ENCODE results near the gene DDA1. TPM values are rescaled to one million over a fixed set of nuclear protein-coding genes. Genes with fewer than 3 reads are reported as not detected.

The DDA1 gene
- total RNA-seq, 1 experiment from 2014 or later, result 42.8 TPM

GRCh38 chr19:17337675-17338432, 28.5 kb downstream of the DDA1 start:
- ChIA-PET POLR2A (interaction anchor here (0.6 to 1.0 kb wide), 2 partner anchors 32 to 1450 kb away, joined by 3 to 10 read pairs; partner anchors contain the start of gene MRPL34), CTCF (interaction anchor here (0.5 to 3.0 kb wide), 4 partner anchors 10 to 169 kb away, joined by 3 to 11 read pairs (median 6); no protein-coding TSS in a partner anchor)
- ATAC-seq (no peak), DNase-seq (ENCODE audit: low spot score) (peak; percentile 48)
- H3K4me3 Mint-ChIP-seq, result peak overlapping the region; percentile 99
- H3K9me3 Mint-ChIP-seq, result peaks cover 1% of the 10 kb centered on the region
- peaks cover 42% of the 10 kb centered on the region for H3K4me1 Mint-ChIP-seq
- peaks cover 7% of the 10 kb centered on the region for H3K36me3 Mint-ChIP-seq
- peak overlapping the region; percentile 70; the same call in 1 of the 2 replicates for H3K27ac Mint-ChIP-seq
- H3K27me3 Mint-ChIP-seq (ENCODE audit: low read depth), result peaks cover under 1% of the 10 kb centered on the region; the same call in 1 of the 2 replicates
- TF ChIP-seq, protein P1, sequence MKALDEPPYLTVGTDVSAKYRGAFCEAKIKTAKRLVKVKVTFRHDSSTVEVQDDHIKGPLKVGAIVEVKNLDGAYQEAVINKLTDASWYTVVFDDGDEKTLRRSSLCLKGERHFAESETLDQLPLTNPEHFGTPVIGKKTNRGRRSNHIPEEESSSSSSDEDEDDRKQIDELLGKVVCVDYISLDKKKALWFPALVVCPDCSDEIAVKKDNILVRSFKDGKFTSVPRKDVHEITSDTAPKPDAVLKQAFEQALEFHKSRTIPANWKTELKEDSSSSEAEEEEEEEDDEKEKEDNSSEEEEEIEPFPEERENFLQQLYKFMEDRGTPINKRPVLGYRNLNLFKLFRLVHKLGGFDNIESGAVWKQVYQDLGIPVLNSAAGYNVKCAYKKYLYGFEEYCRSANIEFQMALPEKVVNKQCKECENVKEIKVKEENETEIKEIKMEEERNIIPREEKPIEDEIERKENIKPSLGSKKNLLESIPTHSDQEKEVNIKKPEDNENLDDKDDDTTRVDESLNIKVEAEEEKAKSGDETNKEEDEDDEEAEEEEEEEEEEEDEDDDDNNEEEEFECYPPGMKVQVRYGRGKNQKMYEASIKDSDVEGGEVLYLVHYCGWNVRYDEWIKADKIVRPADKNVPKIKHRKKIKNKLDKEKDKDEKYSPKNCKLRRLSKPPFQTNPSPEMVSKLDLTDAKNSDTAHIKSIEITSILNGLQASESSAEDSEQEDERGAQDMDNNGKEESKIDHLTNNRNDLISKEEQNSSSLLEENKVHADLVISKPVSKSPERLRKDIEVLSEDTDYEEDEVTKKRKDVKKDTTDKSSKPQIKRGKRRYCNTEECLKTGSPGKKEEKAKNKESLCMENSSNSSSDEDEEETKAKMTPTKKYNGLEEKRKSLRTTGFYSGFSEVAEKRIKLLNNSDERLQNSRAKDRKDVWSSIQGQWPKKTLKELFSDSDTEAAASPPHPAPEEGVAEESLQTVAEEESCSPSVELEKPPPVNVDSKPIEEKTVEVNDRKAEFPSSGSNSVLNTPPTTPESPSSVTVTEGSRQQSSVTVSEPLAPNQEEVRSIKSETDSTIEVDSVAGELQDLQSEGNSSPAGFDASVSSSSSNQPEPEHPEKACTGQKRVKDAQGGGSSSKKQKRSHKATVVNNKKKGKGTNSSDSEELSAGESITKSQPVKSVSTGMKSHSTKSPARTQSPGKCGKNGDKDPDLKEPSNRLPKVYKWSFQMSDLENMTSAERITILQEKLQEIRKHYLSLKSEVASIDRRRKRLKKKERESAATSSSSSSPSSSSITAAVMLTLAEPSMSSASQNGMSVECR (CRISPR knock-in tag; IDR thresholded peaks at IDR 0.05; ENCODE audit: borderline replicate concordance), result no peak
- TF ChIP-seq, protein P2, sequence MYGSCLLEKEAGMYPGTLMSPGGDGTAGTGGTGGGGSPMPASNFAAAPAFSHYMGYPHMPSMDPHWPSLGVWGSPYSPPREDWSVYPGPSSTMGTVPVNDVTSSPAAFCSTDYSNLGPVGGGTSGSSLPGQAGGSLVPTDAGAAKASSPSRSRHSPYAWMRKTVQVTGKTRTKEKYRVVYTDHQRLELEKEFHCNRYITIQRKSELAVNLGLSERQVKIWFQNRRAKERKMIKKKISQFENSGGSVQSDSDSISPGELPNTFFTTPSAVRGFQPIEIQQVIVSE (CRISPR knock-in tag; IDR thresholded peaks at IDR 0.05; ENCODE audit: borderline replicate concordance), result no peak
- TF ChIP-seq ZNF317 (CRISPR knock-in tag; IDR thresholded peaks at IDR 0.05; ENCODE audit: borderline replicate concordance, low read depth) (0 out of 2 replicates have a peak, but pooled peaks have one; percentile 30), TCF7 (CRISPR knock-in tag; IDR thresholded peaks at IDR 0.05; ENCODE audit: low read depth) (no peak), ZNF416 (CRISPR knock-in tag; IDR thresholded peaks at IDR 0.05) (no peak), ETV6 (CRISPR knock-in tag; IDR thresholded peaks at IDR 0.05) (no peak), IRF2 (CRISPR knock-in tag; IDR thresholded peaks at IDR 0.05; ENCODE audit: borderline replicate concordance, low read depth) (no peak), FOXP4 (CRISPR knock-in tag; IDR thresholded peaks at IDR 0.05) (no peak), IRF1 (CRISPR knock-in tag; IDR thresholded peaks at IDR 0.05) (no peak), AR (CRISPR knock-in tag; IDR thresholded peaks at IDR 0.05) (no peak)
- TF ChIP-seq, protein P3, sequence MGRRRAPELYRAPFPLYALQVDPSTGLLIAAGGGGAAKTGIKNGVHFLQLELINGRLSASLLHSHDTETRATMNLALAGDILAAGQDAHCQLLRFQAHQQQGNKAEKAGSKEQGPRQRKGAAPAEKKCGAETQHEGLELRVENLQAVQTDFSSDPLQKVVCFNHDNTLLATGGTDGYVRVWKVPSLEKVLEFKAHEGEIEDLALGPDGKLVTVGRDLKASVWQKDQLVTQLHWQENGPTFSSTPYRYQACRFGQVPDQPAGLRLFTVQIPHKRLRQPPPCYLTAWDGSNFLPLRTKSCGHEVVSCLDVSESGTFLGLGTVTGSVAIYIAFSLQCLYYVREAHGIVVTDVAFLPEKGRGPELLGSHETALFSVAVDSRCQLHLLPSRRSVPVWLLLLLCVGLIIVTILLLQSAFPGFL (CRISPR knock-in tag; IDR thresholded peaks at IDR 0.05; ENCODE audit: borderline replicate concordance), result no peak
- TF ChIP-seq, protein P4, sequence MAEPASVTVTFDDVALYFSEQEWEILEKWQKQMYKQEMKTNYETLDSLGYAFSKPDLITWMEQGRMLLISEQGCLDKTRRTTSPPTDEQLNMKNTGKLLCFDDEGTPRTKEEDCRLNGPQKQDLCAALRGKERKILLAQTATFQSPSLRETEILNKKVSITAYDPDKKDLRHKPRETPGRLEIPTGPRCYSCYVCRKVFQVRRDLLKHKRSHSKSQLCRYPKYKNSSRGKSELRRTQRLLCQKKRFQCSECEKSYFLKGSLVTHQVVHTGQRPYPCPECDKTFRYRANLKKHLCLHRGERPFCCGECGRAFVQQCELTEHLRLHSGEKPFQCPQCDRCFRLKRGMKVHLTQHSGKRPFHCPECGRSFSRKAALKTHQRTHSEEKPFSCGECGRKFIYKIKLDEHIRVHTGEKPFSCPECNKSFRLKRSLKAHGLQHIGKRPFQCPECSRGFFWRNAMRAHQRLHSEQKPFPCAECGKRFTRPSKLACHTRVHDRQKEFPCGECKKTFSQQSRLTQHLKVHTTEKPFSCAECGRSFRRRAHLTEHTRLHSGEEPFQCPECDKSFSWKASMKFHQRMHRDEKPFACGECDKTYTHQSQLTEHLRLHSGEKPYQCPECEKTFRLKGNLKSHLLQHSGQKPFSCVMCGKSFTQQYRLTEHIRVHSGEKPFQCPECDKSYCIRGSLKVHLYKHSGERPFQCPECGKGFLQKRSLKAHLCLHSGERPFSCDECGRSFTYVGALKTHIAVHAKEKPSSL (CRISPR knock-in tag; conservative IDR thresholded peaks at IDR 0.05), result no peak
- TF ChIP-seq, protein P5, sequence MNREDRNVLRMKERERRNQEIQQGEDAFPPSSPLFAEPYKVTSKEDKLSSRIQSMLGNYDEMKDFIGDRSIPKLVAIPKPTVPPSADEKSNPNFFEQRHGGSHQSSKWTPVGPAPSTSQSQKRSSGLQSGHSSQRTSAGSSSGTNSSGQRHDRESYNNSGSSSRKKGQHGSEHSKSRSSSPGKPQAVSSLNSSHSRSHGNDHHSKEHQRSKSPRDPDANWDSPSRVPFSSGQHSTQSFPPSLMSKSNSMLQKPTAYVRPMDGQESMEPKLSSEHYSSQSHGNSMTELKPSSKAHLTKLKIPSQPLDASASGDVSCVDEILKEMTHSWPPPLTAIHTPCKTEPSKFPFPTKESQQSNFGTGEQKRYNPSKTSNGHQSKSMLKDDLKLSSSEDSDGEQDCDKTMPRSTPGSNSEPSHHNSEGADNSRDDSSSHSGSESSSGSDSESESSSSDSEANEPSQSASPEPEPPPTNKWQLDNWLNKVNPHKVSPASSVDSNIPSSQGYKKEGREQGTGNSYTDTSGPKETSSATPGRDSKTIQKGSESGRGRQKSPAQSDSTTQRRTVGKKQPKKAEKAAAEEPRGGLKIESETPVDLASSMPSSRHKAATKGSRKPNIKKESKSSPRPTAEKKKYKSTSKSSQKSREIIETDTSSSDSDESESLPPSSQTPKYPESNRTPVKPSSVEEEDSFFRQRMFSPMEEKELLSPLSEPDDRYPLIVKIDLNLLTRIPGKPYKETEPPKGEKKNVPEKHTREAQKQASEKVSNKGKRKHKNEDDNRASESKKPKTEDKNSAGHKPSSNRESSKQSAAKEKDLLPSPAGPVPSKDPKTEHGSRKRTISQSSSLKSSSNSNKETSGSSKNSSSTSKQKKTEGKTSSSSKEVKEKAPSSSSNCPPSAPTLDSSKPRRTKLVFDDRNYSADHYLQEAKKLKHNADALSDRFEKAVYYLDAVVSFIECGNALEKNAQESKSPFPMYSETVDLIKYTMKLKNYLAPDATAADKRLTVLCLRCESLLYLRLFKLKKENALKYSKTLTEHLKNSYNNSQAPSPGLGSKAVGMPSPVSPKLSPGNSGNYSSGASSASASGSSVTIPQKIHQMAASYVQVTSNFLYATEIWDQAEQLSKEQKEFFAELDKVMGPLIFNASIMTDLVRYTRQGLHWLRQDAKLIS (CRISPR knock-in tag; IDR thresholded peaks at IDR 0.05; ENCODE audit: borderline replicate concordance), result no peak
- TF ChIP-seq, protein P6, sequence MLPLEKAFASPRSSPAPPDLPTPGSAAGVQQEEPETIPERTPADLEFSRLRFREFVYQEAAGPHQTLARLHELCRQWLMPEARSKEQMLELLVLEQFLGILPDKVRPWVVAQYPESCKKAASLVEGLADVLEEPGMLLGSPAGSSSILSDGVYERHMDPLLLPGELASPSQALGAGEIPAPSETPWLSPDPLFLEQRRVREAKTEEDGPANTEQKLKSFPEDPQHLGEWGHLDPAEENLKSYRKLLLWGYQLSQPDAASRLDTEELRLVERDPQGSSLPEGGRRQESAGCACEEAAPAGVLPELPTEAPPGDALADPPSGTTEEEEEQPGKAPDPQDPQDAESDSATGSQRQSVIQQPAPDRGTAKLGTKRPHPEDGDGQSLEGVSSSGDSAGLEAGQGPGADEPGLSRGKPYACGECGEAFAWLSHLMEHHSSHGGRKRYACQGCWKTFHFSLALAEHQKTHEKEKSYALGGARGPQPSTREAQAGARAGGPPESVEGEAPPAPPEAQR (CRISPR knock-in tag; IDR thresholded peaks at IDR 0.05), result no peak
